HepG2 (cell line): ENCODE data around the gene GNAI2. TPM values are rescaled to one million over a fixed set of nuclear protein-coding genes. Genes with fewer than 3 reads are reported as not detected.
A peak's percentile ranks its signal among the peaks of the same experiment; 100 is the strongest.

Experiments used
- CREM ChIP-seq, 2 experiments: sonication (generic) in 1 of 2; formaldehyde crosslinking in 1 of 2; IDR thresholded peaks; 2 replicates each; pipeline versions ENCODE4 v1.4.0 to v1.6.1; 2016 to 2020; ENCODE audit warnings: antibody characterized with exemption in 1 of 2, mild to moderate bottlenecking in 1 of 2, missing genetic modification reagents in 1 of 2
- CSRNP1 ChIP-seq: sonication (generic); formaldehyde crosslinking; IDR thresholded peaks from 2 replicates; pipeline ENCODE4 v1.8.1; 2023; ENCODE audit warnings: mild to moderate bottlenecking, missing genetic modification reagents
- E2F1 ChIP-seq: sonication (generic); formaldehyde crosslinking; IDR thresholded peaks from 2 replicates; pipeline ENCODE4 v1.5.0; 2020; ENCODE audit warnings: missing genetic modification reagents
- HDAC1 ChIP-seq: sonication (generic); formaldehyde crosslinking; IDR thresholded peaks from 2 replicates; pipeline ENCODE4 v1.5.1; 2020; ENCODE audit warnings: mild to moderate bottlenecking, missing genetic modification reagents
- HIVEP1 ChIP-seq: sonication (generic); formaldehyde crosslinking; IDR thresholded peaks from 2 replicates; pipeline ENCODE4 v1.4.0; 2020; ENCODE audit warnings: mild to moderate bottlenecking, missing genetic modification reagents
- HNF4G ChIP-seq, 2 experiments: sonication (generic) in 1 of 2; formaldehyde crosslinking in 1 of 2; IDR thresholded peaks; 2 replicates each; pipeline versions ENCODE4 v1.4.0 to v1.6.1; 2011 to 2020; ENCODE audit warnings: borderline replicate concordance in 2 of 2, low read depth in 2 of 2, mild to moderate bottlenecking in 2 of 2, low read length in 1 of 2, missing genetic modification reagents in 1 of 2, moderate library complexity in 1 of 2
- HOXD1 ChIP-seq: sonication (generic); formaldehyde crosslinking; IDR thresholded peaks from 2 replicates; pipeline ENCODE4 v1.5.0; 2020; ENCODE audit warnings: missing genetic modification reagents
- NR2F6 ChIP-seq, 2 experiments: IDR thresholded peaks; 2 replicates each; pipeline ENCODE4 v1.6.1; 2016; ENCODE audit warnings: antibody characterized with exemption in 1 of 2, mild to moderate bottlenecking in 1 of 2
- RXRB ChIP-seq: IDR thresholded peaks from 2 replicates; pipeline ENCODE4 v1.6.1; 2016; ENCODE audit warnings: borderline replicate concordance, missing genetic modification reagents, missing compliant biosample characterization
- TIGD3 ChIP-seq: sonication (generic); formaldehyde crosslinking; IDR thresholded peaks from 2 replicates; pipeline ENCODE4 v1.5.1; 2020; ENCODE audit warnings: mild to moderate bottlenecking, missing genetic modification reagents, borderline replicate concordance
- ZNF205 ChIP-seq: IDR thresholded peaks from 2 replicates; pipeline ENCODE4 v1.6.1; 2018; ENCODE audit warnings: missing biosample characterization, missing genetic modification reagents
- ZNF263 ChIP-seq: sonication (generic); formaldehyde crosslinking; IDR thresholded peaks from 2 replicates; pipeline ENCODE4 v1.4.0; 2020; ENCODE audit warnings: missing genetic modification reagents
- ZNF331 ChIP-seq: sonication (generic); formaldehyde crosslinking; IDR thresholded peaks from 2 replicates; pipeline ENCODE4 v1.4.0; 2020; ENCODE audit warnings: missing genetic modification reagents
- ZNF574 ChIP-seq: sonication (generic); formaldehyde crosslinking; IDR thresholded peaks from 2 replicates; pipeline ENCODE4 v1.4.0; 2020; ENCODE audit warnings: missing genetic modification reagents
- ZNF746 ChIP-seq: sonication (generic); formaldehyde crosslinking; IDR thresholded peaks from 2 replicates; pipeline ENCODE4 v1.8.0; 2022; ENCODE audit warnings: mild to moderate bottlenecking, missing genetic modification reagents
- ZNF772 ChIP-seq: sonication (generic); formaldehyde crosslinking; IDR thresholded peaks from 2 replicates; pipeline ENCODE4 v1.5.0; 2020; ENCODE audit warnings: mild to moderate bottlenecking, missing genetic modification reagents
- ZXDC ChIP-seq: sonication (generic); formaldehyde crosslinking; IDR thresholded peaks from 2 replicates; pipeline ENCODE4 v1.5.0; 2020; ENCODE audit warnings: mild to moderate bottlenecking, missing genetic modification reagents
- polyA plus RNA-seq, 8 experiments: library from polyadenylated mRNA; depleted of rRNA in 3 of 8; stranded (reverse) in 7 of 8; unstranded in 1 of 8; fragments of >200 nt; fragmentation: Illumina TruSeq in 4 of 8; extraction: Trizol in 4 of 8; gene quantifications; 2 replicates each; pipeline versions ENCODE4 v1.2.1 to v1.2.3, GENCODE V29; 2011 to 2016; ENCODE audit warnings: low read depth in 4 of 8, missing spikeins in 1 of 8, mixed read lengths in 1 of 8; ENCODE audit not compliant: insufficient read depth in 1 of 8
- total RNA-seq, 5 experiments: library from RNA; depleted of rRNA; stranded (reverse); fragments of >200 nt; fragmentation: Illumina TruSeq; extraction: Trizol; gene quantifications; 2 replicates each; pipeline ENCODE4 v1.2.3, GENCODE V29; 2016; ENCODE audit warnings: low read depth in 1 of 5

GNAI2 gene
- total and polyA plus RNA-seq, 2 of the 13 experiments (the other 11 are each of a cell fraction or from before 2014, with no cell fraction given), result 51.1 to 66.2 TPM

- TF ChIP-seq ZNF574 (CRISPR knock-in tag) (0 out of 2 replicates have a peak, but pooled peaks have one; percentile 13), ZNF331 (CRISPR knock-in tag) (0 out of 2 replicates have a peak, but pooled peaks have one; percentile 10), ZXDC (CRISPR knock-in tag) (peak; percentile 74; the same call in 1 of the 2 replicates), HIVEP1 (CRISPR knock-in tag) (peak; percentile 81), ZNF746 (peak; percentile 94), CSRNP1 (peak; percentile 55; the same call in 1 of the 2 replicates), NR2F6 (IDR thresholded peaks at IDR 0.05) (peak; percentile 41; the same call in 1 of the 2 replicates), NR2F6 (CRISPR knock-in tag; IDR thresholded peaks at IDR 0.05) (peak; percentile 58; the same call in 1 of the 2 replicates), HDAC1 (peak; percentile 27), E2F1 (CRISPR knock-in tag) (no peak), RXRB (peak; percentile 48), HNF4G (IDR thresholded peaks at IDR 0.05; ENCODE audit: borderline replicate concordance, low read depth, low read length) (peak; percentile 76), HNF4G (CRISPR knock-in tag; IDR thresholded peaks at IDR 0.05; ENCODE audit: borderline replicate concordance, low read depth) (peak; percentile 56; the same call in 1 of the 2 replicates), ZNF205 (CRISPR knock-in tag) (0 out of 2 replicates have a peak, but pooled peaks have one; percentile 37), ZNF263 (CRISPR knock-in tag) (peak; percentile 87), ZNF772 (CRISPR knock-in tag) (peak; percentile 67; the same call in 1 of the 2 replicates), CREM (IDR thresholded peaks at IDR 0.05) (peak; percentile 16; the same call in 1 of the 2 replicates), CREM (CRISPR knock-in tag; IDR thresholded peaks at IDR 0.05) (no peak), HOXD1 (no peak), TIGD3 (CRISPR knock-in tag) (no peak)
These were observed 32.9 kb downstream of the GNAI2 start, which contains the start of gene SEMA3B (continued) for GRCh38 chr3:50268703-50269451.
